Activated gamma-delta T cell treated with Interleukin-2 at 50 U/mL for 16 hours (primary cell): ENCODE data around the gene MRNIP.
"Not testable (repeated sequence)": the region's sequence is repeated elsewhere in the genome, so short reads cannot be mapped to it uniquely, and the experiment has no call there.

Experiments used
- DNase-seq: peaks from one replicate; pipeline ENCODE4 v3.0.0-alpha.2; 2020

Gene MRNIP

GRCh38 chr5:179802207-179802883, 56.3 kb downstream of the MRNIP start:
- DNase-seq: no peak

- DNase-seq: peak; percentile 86
Observed at GRCh38 chr5:179801304-179802206, 57.1 kb downstream of the MRNIP start.

GRCh38 chr5:179800696-179801201, 57.9 kb downstream of the MRNIP start:
- DNase-seq: no peak

- DNase-seq: no peak
Observed at GRCh38 chr5:179800071-179800695, 58.4 kb downstream of the MRNIP start.

GRCh38 chr5:179799644-179799973, 59.0 kb downstream of the MRNIP start:
- DNase-seq: no peak

GRCh38 chr5:179798771-179799643, 59.6 kb downstream of the MRNIP start:
- DNase-seq: no peak

GRCh38 chr5:179798144-179798770, 60.4 kb downstream of the MRNIP start:
- no peak for DNase-seq

- no peak for DNase-seq
Observed at GRCh38 chr5:179797741-179798140, 60.9 kb downstream of the MRNIP start.

GRCh38 chr5:179796877-179797608, 61.6 kb downstream of the MRNIP start:
- DNase-seq: no peak

- DNase-seq: peak; percentile 61
Observed at GRCh38 chr5:179795863-179796833, 62.5 kb downstream of the MRNIP start.

GRCh38 chr5:179795049-179795862, 63.4 kb downstream of the MRNIP start:
- no peak for DNase-seq

GRCh38 chr5:179794575-179794974, 64.0 kb downstream of the MRNIP start:
- DNase-seq: no peak

GRCh38 chr5:179794171-179794570, 64.4 kb downstream of the MRNIP start:
- DNase-seq: no peak

- DNase-seq: peak; percentile 72
Observed at GRCh38 chr5:179793468-179794139, 65.0 kb downstream of the MRNIP start, which contains the start of gene LTC4S. Gene LTC4S, plus strand, starts transcription at chr5:179793986. Its CDS starts 95 bp downstream, at chr5:179794081.

- DNase-seq: no peak
Observed at GRCh38 chr5:179792612-179793467, 65.8 kb downstream of the MRNIP start.

GRCh38 chr5:179791881-179792611, 66.6 kb downstream of the MRNIP start:
- no peak for DNase-seq

- DNase-seq: not testable (repeated sequence)
Observed at GRCh38 chr5:179789278-179789677, 69.3 kb downstream of the MRNIP start.
